ENCODE data around the gene SUSD4. TPM values are rescaled to one million over a fixed set of nuclear protein-coding genes. Genes with fewer than 3 reads are reported as not detected.

SUSD4 gene
- 0.63 and 2.0 TPM in 2 replicates for total RNA-seq

GRCh38 chr1:223363856-223364684 is at the start of gene SUSD4:
TSS of gene SUSD4 (minus strand) at chr1:223364176. CDS start at chr1:223363425, 751 bp downstream.

GRCh38 chr1:223393275-223394214 is 29.6 kb upstream of the SUSD4 start, which contains the start of gene CCDC185:
TSS of gene CCDC185 (plus strand) at chr1:223393415. CDS start at chr1:223393476, 61 bp downstream.

Other genes starting within 250 kb of the SUSD4 start
- under 0.01 and 0.25 TPM in 2 replicates for gene TLR5, start 220.9 kb downstream of the SUSD4 start, total RNA-seq
- under 0.01 TPM in 1 of 2 replicates, not detected in the other for gene CCDC185, start 29.2 kb upstream of the SUSD4 start, total RNA-seq

All from mesangial cell (primary cell).